ENCODE measurements around the gene LDHD. TPM values are rescaled to one million over a fixed set of nuclear protein-coding genes. Genes with fewer than 3 reads are reported as not detected.

Gene LDHD
- total RNA-seq, 4 donors from 2014 or later: 27.8 to 54.5 (median 44.2) TPM

DNA sequence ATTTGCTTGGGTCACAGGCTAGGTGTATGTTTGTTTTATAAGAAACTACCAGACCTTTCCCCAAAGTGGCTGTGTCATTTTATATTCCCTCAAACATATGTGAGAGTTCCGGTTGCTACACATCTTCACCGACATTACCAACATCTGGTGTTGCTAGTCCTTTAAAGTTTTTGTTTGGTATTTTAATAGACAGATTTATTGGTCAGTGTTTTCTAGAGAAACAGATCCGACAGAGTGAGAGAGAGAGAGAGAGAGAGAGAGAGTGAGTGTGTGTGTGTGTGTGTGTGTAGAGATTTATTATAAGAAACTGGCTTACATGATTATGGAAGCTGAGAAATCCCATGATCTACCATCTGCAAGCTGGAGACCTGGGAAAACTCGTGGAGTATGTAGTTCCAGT is 31.0 kb downstream of the LDHD start:
- H3K4me1 ChIP-seq: peaks cover 71 to 81% of the 10 kb centered on the region in 2 donors
- H3K27me3 ChIP-seq: no peaks in the 10 kb centered on the region
- intact Hi-C loops (cut with DNase I; ENCODE audit: low total_unique reads) (loop anchor here (5.0 kb wide), 1 partner anchor 73 kb away; no protein-coding TSS in a partner anchor), in situ Hi-C loops (cut with MboI; ENCODE audit: low sequenced_read_pairs in 4 of 4) (no loop called here)
- H3K9me3 ChIP-seq: no peaks in the 10 kb centered on the region
- H3K36me3 ChIP-seq: no peaks in the 10 kb centered on the region
- TF ChIP-seq, protein P1, sequence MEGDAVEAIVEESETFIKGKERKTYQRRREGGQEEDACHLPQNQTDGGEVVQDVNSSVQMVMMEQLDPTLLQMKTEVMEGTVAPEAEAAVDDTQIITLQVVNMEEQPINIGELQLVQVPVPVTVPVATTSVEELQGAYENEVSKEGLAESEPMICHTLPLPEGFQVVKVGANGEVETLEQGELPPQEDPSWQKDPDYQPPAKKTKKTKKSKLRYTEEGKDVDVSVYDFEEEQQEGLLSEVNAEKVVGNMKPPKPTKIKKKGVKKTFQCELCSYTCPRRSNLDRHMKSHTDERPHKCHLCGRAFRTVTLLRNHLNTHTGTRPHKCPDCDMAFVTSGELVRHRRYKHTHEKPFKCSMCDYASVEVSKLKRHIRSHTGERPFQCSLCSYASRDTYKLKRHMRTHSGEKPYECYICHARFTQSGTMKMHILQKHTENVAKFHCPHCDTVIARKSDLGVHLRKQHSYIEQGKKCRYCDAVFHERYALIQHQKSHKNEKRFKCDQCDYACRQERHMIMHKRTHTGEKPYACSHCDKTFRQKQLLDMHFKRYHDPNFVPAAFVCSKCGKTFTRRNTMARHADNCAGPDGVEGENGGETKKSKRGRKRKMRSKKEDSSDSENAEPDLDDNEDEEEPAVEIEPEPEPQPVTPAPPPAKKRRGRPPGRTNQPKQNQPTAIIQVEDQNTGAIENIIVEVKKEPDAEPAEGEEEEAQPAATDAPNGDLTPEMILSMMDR (IDR thresholded peaks at IDR 0.05 in 4 of 5, conservative IDR thresholded peaks at IDR 0.05 in 1 of 5): no peak
- no peak for TF ChIP-seq POLR2A (IDR thresholded peaks at IDR 0.05)
- no peak for ATAC-seq
- peak overlapping the region; percentile 84 to 91 (median 90) for H3K27ac ChIP-seq
- DNase-seq: no peak
- H3K4me3 ChIP-seq: no peak overlapping the region

DNA sequence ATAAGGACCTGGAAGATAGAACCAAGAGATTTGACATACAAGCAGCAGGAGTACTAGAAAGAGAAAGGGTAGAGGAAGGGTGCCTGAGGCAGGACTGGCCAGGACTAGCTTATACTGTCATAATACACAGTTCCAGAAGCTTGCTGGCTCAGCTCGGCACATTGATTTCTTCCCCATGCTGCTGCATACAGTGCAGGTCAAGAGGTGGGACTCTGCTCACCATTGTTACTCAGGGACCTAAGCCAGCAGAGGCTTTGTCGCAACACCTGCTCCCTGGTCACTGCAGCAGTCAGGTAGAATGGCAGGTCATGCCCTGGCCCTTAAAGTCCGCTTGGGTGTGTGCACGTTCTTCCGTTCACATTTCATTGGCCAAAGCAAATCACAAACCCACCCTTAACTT is 32.8 kb downstream of the LDHD start:
- no peaks in the 10 kb centered on the region for H3K27me3 ChIP-seq
- intact Hi-C loops (cut with DNase I; ENCODE audit: low total_unique reads): no loop called here
- peaks cover 72 to 82% of the 10 kb centered on the region in 2 donors for H3K4me1 ChIP-seq
- H3K4me3 ChIP-seq: no peak overlapping the region
- DNase-seq (no peak), ATAC-seq (no peak)
- TF ChIP-seq POLR2A (IDR thresholded peaks at IDR 0.05): no peak
- TF ChIP-seq, protein P1 (IDR thresholded peaks at IDR 0.05 in 4 of 5, conservative IDR thresholded peaks at IDR 0.05 in 1 of 5): no peak
- no peaks in the 10 kb centered on the region for H3K36me3 ChIP-seq
- in situ Hi-C loops (cut with MboI; ENCODE audit: low sequenced_read_pairs in 4 of 4): no loop called here
- peak overlapping the region in 2 of 4 donors; percentile 23 to 51 for H3K27ac ChIP-seq
- no peaks in the 10 kb centered on the region for H3K9me3 ChIP-seq

DNA sequence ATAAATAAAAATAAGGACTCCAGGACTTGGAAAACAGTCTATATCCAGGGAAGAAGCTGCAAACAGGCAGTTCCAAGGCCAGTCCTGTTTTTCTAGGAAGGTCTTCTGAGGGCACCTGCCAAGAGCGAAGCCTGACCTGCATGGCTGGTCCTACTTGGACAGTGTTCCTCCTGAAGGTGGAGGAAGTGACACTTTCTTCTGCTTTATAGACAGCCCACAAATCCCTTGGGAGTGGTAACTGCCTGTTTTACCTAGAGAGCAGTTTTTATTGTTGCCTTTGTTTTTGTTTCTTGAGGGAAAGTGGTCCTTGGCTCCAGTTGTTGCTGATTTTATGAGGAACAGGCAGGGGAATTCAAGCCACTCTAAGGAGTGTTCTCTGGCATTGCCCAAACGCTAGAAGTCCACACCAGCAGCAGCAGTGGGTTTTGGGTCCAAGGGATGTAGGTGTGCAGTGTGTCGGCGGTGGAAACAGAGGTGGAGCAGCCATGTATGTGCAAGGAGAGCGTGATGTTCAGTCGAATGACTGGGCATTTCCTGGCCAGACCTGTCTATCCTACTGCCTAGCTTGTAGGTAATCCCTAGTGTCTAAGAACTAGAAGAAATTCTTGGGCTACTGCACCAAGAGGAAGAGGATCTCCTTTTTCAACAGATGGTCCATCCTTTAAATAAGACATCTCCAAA is 35.3 kb downstream of the LDHD start:
- Histone ChIP-seq H3K27me3 (no peaks in the 10 kb centered on the region), H3K4me1 (peaks cover 49 to 64% of the 10 kb centered on the region in 2 donors), H3K36me3 (no peaks in the 10 kb centered on the region), H3K9me3 (no peaks in the 10 kb centered on the region), H3K4me3 (no peak overlapping the region), H3K27ac (no peak overlapping the region)
- ATAC-seq (no peak), DNase-seq (no peak)
- in situ Hi-C loops (cut with MboI; ENCODE audit: low sequenced_read_pairs in 4 of 4): no loop called here
- TF ChIP-seq POLR2A (IDR thresholded peaks at IDR 0.05): no peak
- TF ChIP-seq, protein P1 (IDR thresholded peaks at IDR 0.05 in 4 of 5, conservative IDR thresholded peaks at IDR 0.05 in 1 of 5): no peak
- intact Hi-C loops (cut with DNase I; ENCODE audit: low total_unique reads): no loop called here

DNA sequence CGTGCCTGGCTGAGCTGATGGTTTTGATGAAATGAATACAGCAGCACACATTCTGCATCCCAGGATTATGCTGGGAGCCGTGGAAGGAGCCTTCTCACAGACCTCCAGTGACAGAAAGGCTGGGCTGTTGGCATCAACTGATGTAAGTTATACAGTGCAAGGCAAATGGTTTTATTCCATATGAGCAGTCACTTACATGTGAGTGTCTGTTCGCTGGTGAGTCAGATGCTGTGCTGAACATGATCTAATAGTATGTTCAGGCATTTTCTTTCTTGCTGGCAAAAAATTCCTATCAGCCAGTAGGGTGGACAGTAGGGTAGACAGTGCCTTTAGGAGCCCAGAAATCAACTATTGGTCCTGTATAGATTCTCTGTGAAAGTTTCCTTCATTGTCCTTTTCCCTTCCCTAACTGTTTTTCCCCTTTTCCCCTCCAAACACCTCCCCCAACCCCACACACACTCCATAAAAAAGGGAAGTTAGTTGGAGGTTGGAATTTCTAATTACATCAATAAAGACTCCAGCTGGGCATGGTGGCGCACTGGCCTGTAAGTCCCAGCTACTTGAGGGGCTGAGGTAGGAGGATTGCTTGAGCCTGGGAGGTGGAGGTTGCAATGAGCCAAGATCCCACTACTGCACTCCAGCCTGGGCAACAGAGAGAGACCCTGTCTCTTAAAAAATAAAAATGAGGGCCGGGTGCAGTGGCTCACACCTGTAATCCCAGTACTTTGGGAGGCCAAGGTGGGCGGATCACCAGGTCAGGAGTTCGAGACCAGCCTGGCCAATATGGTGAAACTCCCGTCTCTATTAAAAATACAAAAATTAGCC is 36.2 kb downstream of the LDHD start:
- H3K4me3 ChIP-seq: no peak overlapping the region
- DNase-seq (no peak), ATAC-seq (peak in 1 of 2 donors; percentile 35)
- no peaks in the 10 kb centered on the region for H3K9me3 ChIP-seq
- H3K27ac ChIP-seq: peak overlapping the region in 1 of 4 donors; percentile 26
- H3K4me1 ChIP-seq: peaks cover 48 to 63% of the 10 kb centered on the region in 2 donors
- no peaks in the 10 kb centered on the region for H3K36me3 ChIP-seq
- H3K27me3 ChIP-seq: no peaks in the 10 kb centered on the region
- in situ Hi-C loops (cut with MboI; ENCODE audit: low sequenced_read_pairs in 4 of 4) (no loop called here), intact Hi-C loops (cut with DNase I; ENCODE audit: low total_unique reads) (no loop called here)
- TF ChIP-seq, protein P1 (IDR thresholded peaks at IDR 0.05 in 4 of 5, conservative IDR thresholded peaks at IDR 0.05 in 1 of 5): no peak
- TF ChIP-seq POLR2A (IDR thresholded peaks at IDR 0.05): no peak

Measured in gastrocnemius medialis (tissue), 4 donors.